GM23338 (cell line): ENCODE measurements around the gene ARHGEF11. TPM values are rescaled to one million over a fixed set of nuclear protein-coding genes. Genes with fewer than 3 reads are reported as not detected.

Experiments
- ATAC-seq: fragments of 200-7000 bp; cut with Tn5 transposase; 3 replicates; pipeline ENCODE4 v1.9.1; 2020
- DNase-seq: peaks from one replicate; pipeline ENCODE4 v3.0.0-alpha.2; 2015; ENCODE audit warnings: low spot score
- H2AFZ ChIP-seq: fragments of 200-600 bp; sonication (generic); 2 replicates; pipeline ENCODE4 v1.8.0; 2016; ENCODE audit warnings: antibody characterized with exemption, mild to moderate bottlenecking, moderate library complexity
- H3F3A ChIP-seq: fragments of 200-600 bp; sonication (generic); replicated peaks from 2 replicates; pipeline ENCODE4 v1.8.0; 2017; ENCODE audit warnings: antibody characterized with exemption, mixed run types, low read depth
- H3K27ac ChIP-seq: fragments of 200-600 bp; sonication (generic); 2 replicates; pipeline ENCODE4 v1.6.1; 2016; ENCODE audit warnings: low read depth
- H3K27me3 ChIP-seq: fragments of 200-600 bp; sonication (generic); 2 replicates; pipeline ENCODE4 v1.8.0; 2016; ENCODE audit warnings: mild to moderate bottlenecking, mixed run types, moderate library complexity; ENCODE audit not compliant: insufficient read depth
- H3K36me3 ChIP-seq: fragments of 200-600 bp; sonication (generic); 2 replicates; pipeline ENCODE4 v1.8.0; 2016; ENCODE audit warnings: mild to moderate bottlenecking; ENCODE audit not compliant: insufficient read depth
- H3K4me1 ChIP-seq: fragments of 200-600 bp; sonication (generic); 2 replicates; pipeline ENCODE4 v1.8.0; 2016; ENCODE audit warnings: mild to moderate bottlenecking, moderate library complexity; ENCODE audit not compliant: insufficient read depth
- H3K4me2 ChIP-seq: fragments of 200-600 bp; sonication (generic); 2 replicates; pipeline ENCODE4 v1.7.1; 2017; ENCODE audit warnings: mixed run types
- H3K4me3 ChIP-seq: fragments of 200-600 bp; sonication (generic); 2 replicates; pipeline ENCODE4 v1.6.1; 2016; ENCODE audit warnings: mixed run types
- H3K79me2 ChIP-seq: fragments of 200-600 bp; sonication (generic); replicated peaks from 2 replicates; pipeline ENCODE4 v1.8.0; 2017; ENCODE audit warnings: mild to moderate bottlenecking; ENCODE audit not compliant: insufficient read depth
- H3K9me2 ChIP-seq: fragments of 200-600 bp; sonication (generic); 2 replicates; pipeline ENCODE4 v1.8.0; 2017; ENCODE audit not compliant: insufficient read depth
- H4K20me1 ChIP-seq: fragments of 200-600 bp; sonication (generic); replicated peaks from 2 replicates; pipeline ENCODE4 v1.8.0; 2017; ENCODE audit warnings: mild to moderate bottlenecking; ENCODE audit not compliant: insufficient read depth
- H3K27ac Mint-ChIP-seq: 2 replicates; pipeline ENCODE4 v1.8.0; 2020; ENCODE audit warnings: inconsistent platforms, mild to moderate bottlenecking, moderate library complexity, mixed read lengths
- H3K27me3 Mint-ChIP-seq: 3 replicates; pipeline ENCODE4 v1.8.0; 2022; ENCODE audit warnings: low read depth, mild to moderate bottlenecking, moderate library complexity, mixed read lengths, inconsistent platforms; ENCODE audit not compliant: insufficient read depth, poor library complexity
- H3K36me3 Mint-ChIP-seq: 3 replicates; pipeline ENCODE4 v1.8.0; 2021; ENCODE audit warnings: low read depth, mild to moderate bottlenecking, inconsistent platforms, moderate library complexity, mixed read lengths
- H3K4me1 Mint-ChIP-seq: 3 replicates; pipeline ENCODE4 v1.8.0; 2020; ENCODE audit warnings: mild to moderate bottlenecking, inconsistent platforms, mixed read lengths
- H3K4me3 Mint-ChIP-seq: 3 replicates; pipeline ENCODE4 v1.8.0; 2021; ENCODE audit warnings: moderate library complexity, mild to moderate bottlenecking, inconsistent platforms, mixed read lengths
- H3K9me3 Mint-ChIP-seq: 3 replicates; pipeline ENCODE4 v1.8.0; 2020; ENCODE audit warnings: moderate library complexity, mild to moderate bottlenecking, inconsistent platforms, mixed read lengths
- CREB1 ChIP-seq: fragments of 250-450 bp; sonication (Bioruptor Pico); IDR thresholded peaks from 2 replicates; pipeline ENCODE4 v1.5.0; 2020; ENCODE audit warnings: low read depth, mild to moderate bottlenecking, moderate library complexity
- CTCF ChIP-seq, 2 experiments: fragments of 200-600 bp in 1 of 2; sonication (generic) in 1 of 2; conservative IDR thresholded peaks; 2 replicates each; pipeline versions ENCODE4 v1.5.1 to v1.6.1; 2016 to 2017; ENCODE audit warnings: antibody characterized with exemption in 2 of 2, low read depth in 2 of 2, mild to moderate bottlenecking in 2 of 2, moderate library complexity in 1 of 2
- EZH2 ChIP-seq: fragments of 200-600 bp; sonication (generic); IDR thresholded peaks from one replicate; pipeline ENCODE4 v1.8.0; 2017; ENCODE audit warnings: antibody characterized with exemption, mild to moderate bottlenecking, low read depth; ENCODE audit not compliant: unreplicated experiment
- EZH2phosphoT487 ChIP-seq: fragments of 200-600 bp; sonication (generic); IDR thresholded peaks from one replicate; pipeline ENCODE4 v1.8.1; 2018; ENCODE audit warnings: antibody characterized with exemption; ENCODE audit not compliant: unreplicated experiment
- JUNB ChIP-seq: IDR thresholded peaks from one replicate; pipeline ENCODE4 v1.6.1; 2016; ENCODE audit warnings: antibody characterized with exemption; ENCODE audit not compliant: unreplicated experiment
- NANOG ChIP-seq: IDR thresholded peaks from 2 replicates; pipeline ENCODE4 v1.6.1; 2016; ENCODE audit warnings: antibody characterized with exemption, borderline replicate concordance
- REST ChIP-seq: IDR thresholded peaks from one replicate; pipeline ENCODE4 v1.6.1; 2018; ENCODE audit warnings: antibody characterized with exemption; ENCODE audit not compliant: unreplicated experiment
- polyA plus RNA-seq: library from polyadenylated mRNA; unstranded; fragments of >200 nt; fragmentation: Nextera tagmentation; extraction: Ambion mirVana; gene quantifications from 2 replicates; pipeline ENCODE4 v1.2.1, GENCODE V29; 2016
- total RNA-seq: library from RNA; depleted of rRNA; stranded (reverse); fragments of >200 nt; shearing (Covaris generic); gene quantifications from 2 replicates; pipeline ENCODE4 v1.2.3, GENCODE V29; 2014

The ARHGEF11 gene
- total and polyA plus RNA-seq, 2 experiments from 2014 or later, result 12.3 to 33.7 TPM

- no peak for TF ChIP-seq CTCF (conservative IDR thresholded peaks at IDR 0.05; ENCODE audit: low read depth in 2 of 2)
Observed at GRCh38 chr1:156921053-156921529, 124.5 kb downstream of the ARHGEF11 start (continued).

GRCh38 chr1:156920233-156921052 is 125.1 kb downstream of the ARHGEF11 start, which contains the start of gene LRRC71:
LRRC71 (plus strand) TSS chr1:156920632; CDS start chr1:156920804, 172 bp downstream.
- Histone ChIP-seq H4K20me1 (0 out of 2 replicates have a peak, but pooled peaks cover 2% of the 10 kb centered on the region), H2AFZ (peak within 1 kb of the TSS; percentile 98), H3K9me2 (no peaks in the 10 kb centered on the region), H3K79me2 (no peaks in the 10 kb centered on the region), H3K4me2 (peak within 1 kb of the TSS; percentile 93), H3K36me3 (no peaks in the 10 kb centered on the region), H3K27ac (no peak within 1 kb of the TSS), H3K4me3 (peak within 1 kb of the TSS; percentile 64), H3K27me3 (peaks cover 96% of the 10 kb centered on the region), H3K4me1 (peaks cover 18% of the 10 kb centered on the region; the same call in 1 of the 2 replicates), H3F3A (peaks cover 5% of the 10 kb centered on the region; the same call in 1 of the 2 replicates)
- peak; percentile 87 for ATAC-seq
- H3K4me1 Mint-ChIP-seq, result peaks cover 20% of the 10 kb centered on the region
- peaks cover 71% of the 10 kb centered on the region for H3K27me3 Mint-ChIP-seq
- H3K4me3 Mint-ChIP-seq, result peak within 1 kb of the TSS; percentile 73
- no peaks in the 10 kb centered on the region; the same call in 1 of the 3 replicates for H3K9me3 Mint-ChIP-seq
- H3K36me3 Mint-ChIP-seq, result no peaks in the 10 kb centered on the region
- peak; percentile 94 for DNase-seq
- no peak within 1 kb of the TSS for H3K27ac Mint-ChIP-seq
- TF ChIP-seq REST, result no peak
- TF ChIP-seq CTCF (conservative IDR thresholded peaks at IDR 0.05; ENCODE audit: low read depth in 2 of 2), result peak; percentile 82 to 96
- TF ChIP-seq CREB1 (CRISPR knock-in tag), result peak; percentile 71
- no peak for TF ChIP-seq NANOG
- no peak for TF ChIP-seq JUNB
- TF ChIP-seq EZH2phosphoT487, result peak; percentile 82
- TF ChIP-seq EZH2, result peak; percentile 82
